Stomach (tissue), 4 donors: ENCODE measurements around the gene ATP6V1B1.

ENCODE experiments used
- POLR2A ChIP-seq, 4 donors: fragments of 450-650 bp; IDR thresholded peaks; one replicate each; pipeline ENCODE4 v1.6.1; 2016; ENCODE audit warnings: antibody characterized with exemption in 4 of 4, control low read depth in 2 of 4, mild to moderate bottlenecking in 1 of 4, moderate library complexity in 1 of 4
- TF ChIP-seq, protein P1 (sequence below), 7 experiments: fragments of 450-650 bp in 4 of 7; fragments of 200-600 bp in 3 of 7; sonication (generic) in 3 of 7; IDR thresholded peaks; one replicate each; pipeline ENCODE4 v1.5.1; 2016 to 2019; ENCODE audit warnings: antibody characterized with exemption in 7 of 7, control low read depth in 2 of 7, mild to moderate bottlenecking in 1 of 7

DNA sequence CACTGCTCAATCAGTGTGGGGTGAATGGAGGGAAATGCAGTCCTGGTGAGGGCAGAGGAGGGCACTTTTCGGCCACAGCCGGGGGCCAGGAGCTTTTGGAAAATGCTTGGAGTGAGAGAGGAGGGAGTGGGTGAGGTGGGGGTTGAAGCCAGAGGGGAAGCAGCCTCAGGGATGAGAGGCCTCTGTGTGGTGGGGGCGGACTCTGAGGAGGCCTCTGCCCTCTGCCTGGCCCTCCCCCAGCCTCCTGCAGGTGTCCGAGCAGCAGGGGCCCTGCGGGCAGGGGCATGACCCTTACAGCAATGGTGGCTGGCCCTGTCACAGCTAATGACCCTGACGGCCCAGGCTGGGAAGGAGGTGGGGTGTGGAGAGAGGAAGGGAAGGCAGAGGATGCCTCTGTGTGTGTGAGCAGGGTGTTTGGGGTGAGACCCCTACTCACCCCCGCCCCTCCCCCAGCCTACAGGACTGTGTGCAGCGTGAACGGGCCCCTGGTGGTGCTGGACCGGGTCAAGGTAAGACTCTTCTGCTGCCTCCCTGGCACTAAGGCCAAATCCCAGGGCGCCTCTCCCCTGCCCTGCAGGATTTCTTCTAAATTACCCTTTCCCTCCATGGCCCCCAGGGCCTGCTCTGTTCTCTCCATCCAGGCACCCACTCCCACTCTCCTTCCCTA is 7.6 kb downstream of the ATP6V1B1 start:
- TF ChIP-seq, protein P1, sequence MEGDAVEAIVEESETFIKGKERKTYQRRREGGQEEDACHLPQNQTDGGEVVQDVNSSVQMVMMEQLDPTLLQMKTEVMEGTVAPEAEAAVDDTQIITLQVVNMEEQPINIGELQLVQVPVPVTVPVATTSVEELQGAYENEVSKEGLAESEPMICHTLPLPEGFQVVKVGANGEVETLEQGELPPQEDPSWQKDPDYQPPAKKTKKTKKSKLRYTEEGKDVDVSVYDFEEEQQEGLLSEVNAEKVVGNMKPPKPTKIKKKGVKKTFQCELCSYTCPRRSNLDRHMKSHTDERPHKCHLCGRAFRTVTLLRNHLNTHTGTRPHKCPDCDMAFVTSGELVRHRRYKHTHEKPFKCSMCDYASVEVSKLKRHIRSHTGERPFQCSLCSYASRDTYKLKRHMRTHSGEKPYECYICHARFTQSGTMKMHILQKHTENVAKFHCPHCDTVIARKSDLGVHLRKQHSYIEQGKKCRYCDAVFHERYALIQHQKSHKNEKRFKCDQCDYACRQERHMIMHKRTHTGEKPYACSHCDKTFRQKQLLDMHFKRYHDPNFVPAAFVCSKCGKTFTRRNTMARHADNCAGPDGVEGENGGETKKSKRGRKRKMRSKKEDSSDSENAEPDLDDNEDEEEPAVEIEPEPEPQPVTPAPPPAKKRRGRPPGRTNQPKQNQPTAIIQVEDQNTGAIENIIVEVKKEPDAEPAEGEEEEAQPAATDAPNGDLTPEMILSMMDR (IDR thresholded peaks at IDR 0.05): no peak
- no peak for TF ChIP-seq POLR2A (IDR thresholded peaks at IDR 0.05)
